HG02763 (cell line): ENCODE data around the gene ITM2B.
A peak's percentile ranks its signal among the peaks of the same experiment; 100 is the strongest.
"Not testable (repeated sequence)": the region's sequence is repeated elsewhere in the genome, so short reads cannot be mapped to it uniquely, and the experiment has no call there.

Source experiments
- ATAC-seq: cut with Tn5 transposase; IDR thresholded peaks from one replicate; pipeline ENCODE4 v1.9.1; 2021; ENCODE audit warnings: mild to moderate bottlenecking, moderate library complexity; ENCODE audit not compliant: unreplicated experiment

The ITM2B gene

DNA sequence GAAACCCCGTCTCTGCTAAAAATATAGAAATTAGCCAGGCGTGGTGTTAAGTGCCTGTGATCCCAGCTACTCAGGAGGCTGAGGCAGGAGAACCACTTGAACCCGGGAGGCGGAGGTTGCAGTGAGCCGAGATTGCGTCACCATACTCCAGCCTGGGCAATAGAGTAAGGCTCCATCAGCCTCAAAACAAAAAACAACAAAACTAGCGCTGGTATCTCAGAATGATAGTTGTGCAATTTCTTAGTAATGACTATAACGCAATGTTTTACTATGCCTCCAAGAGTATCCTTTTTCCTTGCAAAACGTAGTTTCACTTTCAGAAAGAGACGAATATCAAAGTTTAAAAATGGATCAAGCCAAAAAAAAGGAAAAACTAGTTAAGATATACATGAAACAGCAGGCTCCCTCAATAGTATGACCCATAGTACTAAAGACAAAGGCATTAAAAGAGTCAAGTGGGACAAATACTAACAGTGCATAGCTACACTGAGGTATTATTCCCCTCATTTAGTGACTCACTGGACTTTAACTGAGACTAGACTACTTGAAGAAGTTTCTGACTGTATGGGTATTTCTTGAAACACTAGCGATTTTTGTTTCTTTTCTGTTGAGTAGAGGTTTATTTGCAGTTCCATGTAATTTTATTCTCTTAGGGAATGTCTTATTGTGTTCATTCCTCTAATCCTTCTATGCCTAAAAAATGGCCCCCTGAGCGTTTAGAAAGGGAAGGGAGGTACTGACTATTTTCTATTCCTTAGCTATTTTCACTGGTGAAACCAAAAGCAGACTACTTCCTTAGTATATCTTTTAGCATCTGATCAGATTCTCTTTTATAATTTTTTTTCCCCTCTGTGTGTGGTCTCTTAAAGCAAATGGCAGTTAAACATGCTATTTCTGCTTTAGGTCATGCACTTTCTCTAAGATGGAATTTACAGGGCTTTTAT lies 10.4 kb upstream of the ITM2B start:
- ATAC-seq = no peak

DNA sequence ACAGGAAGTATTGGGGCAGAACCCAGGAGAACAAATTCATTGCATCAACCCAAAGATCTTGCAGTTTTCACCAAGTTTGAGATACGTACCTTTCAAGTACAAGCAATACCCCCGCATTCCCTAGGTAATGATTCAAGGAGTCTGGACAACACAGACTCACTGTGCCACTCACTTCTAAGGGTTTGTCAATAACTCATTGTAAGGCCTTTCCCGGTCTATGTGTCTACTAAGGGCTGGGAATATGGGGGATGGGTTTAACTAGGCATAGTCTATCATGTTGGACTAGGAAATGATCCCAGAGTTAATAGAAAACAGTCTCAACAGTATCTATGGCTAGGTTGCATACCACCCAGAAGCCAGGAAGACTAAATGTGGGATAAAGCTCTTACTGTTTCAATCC lies 8.3 kb upstream of the ITM2B start:
- ATAC-seq = no peak

DNA sequence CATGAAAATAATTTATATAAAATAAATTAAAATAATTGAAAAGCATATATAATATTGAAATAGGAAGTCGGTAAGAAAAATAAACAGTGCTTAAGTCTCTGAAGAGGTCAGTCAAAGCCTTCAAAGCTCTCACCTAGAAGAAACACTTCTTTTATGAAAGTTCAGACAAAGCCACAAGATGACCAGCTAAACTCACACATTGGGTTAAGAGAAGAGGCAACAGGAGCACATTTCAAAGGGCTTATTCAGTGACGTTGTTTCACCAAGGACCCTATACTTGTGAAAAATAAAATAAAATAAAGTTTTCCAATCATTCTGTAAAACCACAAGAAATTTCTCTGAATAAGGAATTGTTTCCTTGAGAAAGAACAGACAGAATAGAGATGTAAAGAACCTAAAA lies 2.5 kb upstream of the ITM2B start:
- ATAC-seq = no peak

DNA sequence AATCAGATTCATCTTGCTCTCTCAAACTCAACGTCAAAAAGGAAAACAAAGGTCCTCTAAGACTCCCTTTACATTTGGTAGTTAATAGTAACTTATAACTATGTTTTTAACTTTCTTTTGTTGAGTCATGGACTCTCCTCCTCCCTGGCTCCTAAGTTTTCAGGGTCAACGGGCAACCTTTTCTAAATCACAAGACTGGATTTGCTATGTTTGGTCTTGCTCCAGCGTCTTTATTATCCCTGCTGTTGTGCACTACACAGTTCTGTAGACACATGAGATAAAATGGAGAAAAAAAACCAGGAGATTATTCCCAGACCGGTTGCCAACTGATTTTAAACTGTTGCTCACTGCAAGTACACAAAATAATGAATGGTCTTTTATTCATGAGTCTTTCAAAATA lies 1.9 kb upstream of the ITM2B start:
- ATAC-seq = no peak

DNA sequence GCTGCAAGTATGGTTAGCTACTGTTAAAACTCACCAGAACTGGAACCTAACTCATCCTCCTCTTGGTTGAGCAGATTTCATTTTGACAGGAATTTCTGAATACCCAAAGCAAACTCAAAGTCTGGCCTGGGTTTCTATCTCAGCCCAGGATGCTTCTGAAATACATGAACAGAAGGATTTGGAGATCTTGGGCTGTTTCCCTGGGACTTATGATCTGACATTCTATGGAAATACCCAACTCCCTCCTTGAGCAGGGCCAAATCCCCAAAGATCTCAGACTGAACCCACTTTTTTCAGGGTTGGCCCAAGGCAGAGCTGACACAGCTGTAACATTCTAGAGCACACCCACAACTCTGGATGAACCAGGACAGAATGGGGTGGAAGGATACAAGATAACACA lies 1.1 kb upstream of the ITM2B start:
- no peak for ATAC-seq

DNA sequence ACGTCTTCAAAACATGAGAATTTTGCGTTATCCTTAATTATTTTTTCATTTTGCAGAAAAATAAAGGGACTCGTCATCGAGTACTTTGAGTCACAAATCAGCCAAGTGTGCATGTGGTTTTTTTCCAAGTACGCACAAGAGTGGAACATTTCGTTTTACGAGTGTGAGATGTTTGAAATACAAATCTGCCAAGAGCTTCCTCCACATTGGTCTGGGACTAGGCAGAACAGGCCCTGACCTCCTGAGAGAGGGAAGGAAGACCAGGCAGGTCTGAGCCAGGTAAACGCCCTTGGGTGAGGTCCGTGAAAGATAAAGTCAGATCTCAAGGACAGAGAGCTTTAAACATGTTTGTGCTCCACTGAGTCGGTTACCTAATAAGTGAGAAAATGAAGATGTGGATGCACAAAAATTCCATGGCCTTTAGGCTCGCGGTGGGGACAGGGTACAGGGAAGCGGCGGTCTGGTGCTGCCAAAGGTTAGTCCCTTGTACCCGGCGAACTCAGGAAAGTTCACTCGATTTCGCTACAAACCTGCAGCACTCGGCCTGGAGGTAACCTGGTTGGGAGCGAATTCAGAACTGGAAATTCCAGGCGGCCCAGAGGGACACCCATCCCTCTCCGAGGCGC lies 473 bp upstream of the ITM2B start:
- ATAC-seq = peak; percentile 14

DNA sequence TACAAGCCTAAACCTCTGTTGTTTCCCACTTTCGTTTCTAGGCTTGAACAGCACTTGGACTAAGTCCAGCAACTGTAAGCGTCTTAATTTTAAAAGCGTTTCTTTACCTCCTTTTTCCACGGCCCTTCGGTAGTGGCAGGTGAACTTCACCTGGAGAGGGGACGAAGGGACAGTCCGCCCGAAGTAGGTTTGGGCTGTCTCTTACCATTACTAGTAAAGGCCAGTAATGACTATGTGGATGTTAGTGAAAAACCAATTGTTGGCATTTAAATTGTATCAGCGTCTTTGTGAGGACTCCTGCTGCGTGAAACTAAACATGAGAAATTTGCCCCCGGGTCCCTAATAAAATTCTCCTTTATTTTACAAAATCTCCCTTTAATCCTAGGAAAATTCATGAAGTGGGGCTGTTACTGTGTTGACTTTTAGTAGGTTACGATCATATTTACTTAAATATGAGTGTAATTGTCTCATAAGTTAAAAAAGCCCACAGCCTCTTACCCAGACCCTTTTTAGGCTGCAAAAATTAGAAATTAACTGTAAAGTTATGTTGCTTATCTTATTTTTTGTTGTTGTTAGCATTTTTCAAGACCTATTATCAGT lies 983 bp downstream of the ITM2B start:
- ATAC-seq = no peak

DNA sequence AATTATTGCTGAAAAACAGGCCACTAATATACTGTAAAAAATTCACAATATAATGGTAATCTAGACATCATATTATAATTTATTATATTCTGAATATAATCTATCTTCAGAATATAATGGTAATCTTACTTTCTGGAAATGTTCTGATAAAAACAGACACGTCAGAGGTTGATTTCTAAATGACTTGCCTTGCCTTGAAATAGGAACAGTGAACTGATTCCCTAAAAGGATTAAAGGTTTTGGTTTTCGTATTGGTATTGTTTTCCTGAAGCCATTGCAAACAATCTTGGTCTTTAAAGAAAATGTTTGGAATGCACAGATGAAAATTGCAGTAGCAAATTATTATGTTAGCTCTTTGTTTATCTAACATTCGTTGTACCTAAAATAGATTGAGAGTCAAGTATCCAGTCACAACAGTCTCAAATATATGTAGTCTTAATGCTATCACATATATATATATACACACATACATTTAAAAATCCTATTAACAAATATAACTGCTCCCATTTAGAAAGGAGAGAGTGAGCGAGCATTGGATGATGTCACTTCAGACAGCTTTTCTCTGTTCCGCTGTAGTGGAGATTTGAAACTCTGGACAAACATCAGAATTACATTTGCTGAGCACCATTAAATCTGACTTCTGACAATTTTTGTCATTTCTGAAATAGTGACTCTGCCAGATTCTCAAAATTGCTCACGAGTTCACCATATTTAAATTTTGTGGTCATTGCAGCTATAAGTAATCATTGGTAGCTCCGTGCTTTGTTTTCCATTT lies 1.7 kb downstream of the ITM2B start:
- ATAC-seq = no peak

DNA sequence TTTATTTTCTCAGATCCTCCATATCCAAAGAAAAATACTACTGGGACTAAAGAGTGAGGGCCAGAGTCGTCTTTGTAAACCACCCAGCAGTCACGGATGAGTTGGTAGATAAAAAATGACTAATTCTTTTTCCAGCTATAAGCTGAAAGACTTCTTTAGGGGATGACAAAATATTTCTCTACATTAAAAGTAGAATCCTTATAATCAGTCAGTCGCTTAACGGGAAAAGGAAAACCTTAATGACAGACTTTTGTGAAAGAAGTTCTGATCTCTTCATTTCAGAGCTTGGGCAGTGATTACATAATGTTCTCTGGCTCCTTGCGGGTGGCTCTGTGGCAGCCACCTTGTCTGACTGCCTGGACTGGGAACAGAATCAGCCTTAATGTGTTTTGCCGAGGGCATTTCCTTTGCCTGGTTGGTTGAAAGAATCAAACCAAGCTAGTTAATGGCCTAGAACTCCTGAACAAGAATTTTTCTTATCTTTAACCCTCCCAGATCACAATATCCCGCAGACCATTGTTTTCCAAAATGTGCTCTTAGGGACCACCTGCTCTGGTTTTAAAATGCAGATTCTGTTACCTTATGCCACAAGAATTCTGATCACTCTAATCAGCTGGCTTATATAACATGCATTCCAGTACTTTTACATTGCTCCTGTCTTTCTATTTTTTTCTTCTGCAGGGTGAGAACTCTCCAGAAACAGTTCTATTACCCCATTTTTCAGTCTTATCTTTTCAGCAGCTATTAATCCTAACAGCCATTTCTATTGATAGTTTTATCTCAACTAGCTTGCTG lies 2.5 kb downstream of the ITM2B start:
- no peak for ATAC-seq

DNA sequence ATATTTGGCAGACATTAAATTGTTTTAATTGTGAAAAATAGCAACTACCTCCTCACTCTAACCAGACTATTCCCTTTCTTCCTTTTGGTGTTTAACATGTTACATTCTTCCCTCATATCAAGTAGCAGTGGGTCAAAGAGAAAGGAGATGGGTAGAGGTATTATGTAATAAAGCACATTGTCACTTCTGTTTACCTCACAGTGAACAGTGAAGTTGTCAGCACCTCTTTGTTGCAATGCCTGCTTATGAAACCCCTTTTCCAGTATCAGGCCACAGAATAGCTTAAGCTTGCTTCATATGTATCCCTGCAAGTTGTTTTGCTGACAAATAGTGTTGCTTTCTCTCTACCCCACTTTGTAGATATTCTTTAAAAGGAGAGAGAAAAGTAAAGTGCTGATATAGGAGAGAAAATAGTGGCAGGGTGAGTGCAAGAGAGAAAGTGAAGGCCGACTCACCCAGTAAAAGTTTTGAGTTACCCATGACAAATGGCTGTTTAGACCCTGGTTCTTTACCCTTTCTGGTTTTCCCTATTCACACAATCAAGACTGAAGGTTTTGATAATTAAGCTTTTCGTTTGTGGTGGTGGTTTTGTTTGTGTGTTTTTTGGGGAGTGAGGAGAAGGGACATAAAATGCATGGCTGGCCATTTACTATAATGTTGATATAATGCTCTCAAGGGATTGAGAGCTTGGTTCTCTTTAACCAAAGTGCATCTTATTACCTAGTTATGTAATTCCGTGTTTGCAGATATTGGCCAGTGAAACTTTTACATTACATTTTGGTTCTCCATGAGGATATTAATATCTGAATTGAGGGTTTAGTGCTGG lies 3.7 kb downstream of the ITM2B start:
- ATAC-seq = no peak

DNA sequence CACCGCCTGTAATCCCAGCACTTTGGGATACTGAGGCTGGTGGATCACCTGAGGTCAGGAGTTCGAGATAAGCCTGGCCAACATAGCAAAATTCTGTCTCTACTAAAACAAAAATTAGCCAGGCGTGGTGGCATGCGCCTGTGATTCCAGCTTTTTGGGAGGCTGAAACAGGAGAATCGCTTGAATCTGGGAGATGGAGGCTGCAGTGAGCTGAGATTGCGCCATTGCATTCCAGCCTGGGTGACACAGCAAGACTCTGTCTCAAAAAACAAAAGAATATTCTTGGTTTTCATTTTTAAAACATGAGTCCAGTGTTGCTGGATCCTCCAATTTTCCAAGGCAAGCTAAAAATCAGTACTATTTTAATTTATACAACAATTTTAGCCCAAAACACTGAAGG lies 6.4 kb downstream of the ITM2B start:
- not testable (repeated sequence) for ATAC-seq

DNA sequence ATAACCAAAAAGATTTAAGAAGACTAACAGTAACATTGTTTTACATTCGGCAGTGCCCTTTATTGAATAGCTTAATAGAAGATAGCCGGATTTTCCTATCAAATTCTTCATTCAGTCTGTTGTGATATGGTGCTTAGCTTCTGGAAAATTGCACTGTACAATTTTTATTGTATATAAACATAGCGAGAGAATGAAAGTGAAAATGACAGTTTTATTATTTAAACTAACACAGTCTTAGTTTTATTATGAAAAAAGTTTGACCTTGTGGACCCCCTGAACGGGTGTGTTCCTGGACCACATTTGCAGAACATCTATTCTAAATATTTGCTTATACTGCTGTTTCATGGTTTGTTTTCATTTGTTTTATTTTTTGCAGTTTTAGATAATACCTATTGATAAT lies 8.6 kb downstream of the ITM2B start:
- no peak for ATAC-seq

DNA sequence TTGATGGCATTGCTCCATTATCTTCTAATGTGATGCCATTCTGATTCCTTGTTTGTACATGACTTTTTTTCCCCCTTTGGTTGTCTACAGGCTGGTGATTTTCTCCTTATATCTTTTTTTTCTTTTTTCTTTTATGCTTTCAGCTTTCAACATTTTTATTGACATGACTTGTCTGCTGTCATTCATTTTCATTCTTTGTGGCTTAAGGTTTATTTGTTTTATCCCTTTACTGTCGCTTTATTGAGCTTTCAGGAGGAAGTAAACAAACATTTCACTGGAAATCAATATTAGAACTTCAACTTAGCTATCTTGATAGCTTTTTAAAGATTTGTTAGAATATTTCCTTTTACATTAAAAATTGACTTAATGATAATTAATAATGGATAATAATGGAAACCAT lies 9.7 kb downstream of the ITM2B start:
- no peak for ATAC-seq

DNA sequence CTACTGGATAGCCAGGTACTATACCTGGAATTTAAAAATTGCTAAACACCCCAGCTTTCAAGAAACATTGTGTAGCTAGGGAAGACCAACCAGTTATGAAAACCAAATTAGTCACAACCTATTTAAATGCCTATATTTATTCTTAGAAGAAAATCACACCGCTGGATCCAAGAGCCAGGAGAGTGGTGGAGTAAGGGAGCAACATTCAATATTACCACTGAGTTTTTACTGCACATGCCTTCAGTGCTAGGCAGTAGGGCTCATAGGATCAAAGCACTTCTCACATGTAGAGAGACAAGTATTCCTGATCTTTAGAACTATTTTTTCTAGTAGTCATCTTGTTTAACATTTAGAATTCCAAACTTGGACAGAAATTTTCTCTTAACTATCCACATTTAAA lies 11.2 kb downstream of the ITM2B start:
- no peak for ATAC-seq

DNA sequence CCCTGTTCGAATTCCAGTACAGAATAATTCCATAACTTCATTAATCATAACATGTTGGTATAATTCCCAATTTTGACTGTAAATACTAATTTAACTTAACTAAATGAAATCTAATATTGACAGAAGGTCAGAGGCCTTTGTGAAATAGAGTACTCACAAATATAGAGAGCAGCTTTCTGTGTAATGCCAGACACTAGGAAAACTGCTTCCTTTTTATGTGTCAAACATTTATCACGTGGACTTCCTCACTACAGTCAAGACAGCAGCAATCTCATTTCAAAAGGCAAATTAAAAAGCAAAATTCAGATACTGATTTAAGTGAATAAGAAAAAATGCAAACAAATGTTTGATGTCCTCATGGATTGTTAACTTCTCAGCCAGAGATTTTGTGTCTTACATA lies 13.1 kb downstream of the ITM2B start:
- no peak for ATAC-seq

DNA sequence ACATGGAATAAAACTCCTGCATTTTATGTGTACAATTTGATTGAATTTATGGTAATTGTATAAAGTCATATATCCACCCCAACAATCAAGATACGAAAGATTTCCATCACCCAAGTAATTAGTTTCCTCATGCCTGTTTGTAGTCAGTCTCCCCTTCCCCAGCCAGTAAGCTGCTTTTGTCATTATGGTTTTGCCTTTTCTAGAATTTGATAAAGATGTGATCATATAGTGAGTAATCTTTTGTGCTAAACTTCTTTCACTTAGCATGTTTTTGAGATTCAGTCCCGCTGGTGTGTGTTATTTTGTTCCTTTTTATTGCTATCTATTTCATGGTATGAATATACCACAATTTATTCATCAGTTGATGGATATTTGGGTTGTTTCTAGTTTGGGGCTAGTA lies 16.0 kb downstream of the ITM2B start:
- ATAC-seq = no peak

DNA sequence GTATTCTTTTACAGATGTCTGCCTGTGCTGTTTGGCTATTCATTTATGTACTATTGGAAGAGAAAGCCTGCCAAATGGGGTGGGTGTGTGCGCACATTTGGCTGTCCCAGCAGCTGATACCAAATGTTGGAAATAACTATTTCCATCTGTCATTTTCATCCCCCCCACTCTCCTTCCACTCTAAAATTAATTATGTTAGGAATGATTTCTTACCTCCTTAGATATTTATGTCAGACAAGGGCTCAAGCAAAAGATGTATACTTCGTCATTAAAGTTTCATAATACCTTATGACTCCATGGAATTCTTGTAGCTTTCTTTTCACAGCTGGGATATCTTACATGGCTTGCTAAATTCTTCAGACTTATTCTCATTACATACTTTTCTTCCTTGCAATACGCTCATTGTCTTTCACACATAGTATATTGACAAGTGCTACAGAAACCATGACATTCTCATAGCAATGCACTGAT lies 18.6 kb downstream of the ITM2B start:
- no peak for ATAC-seq

DNA sequence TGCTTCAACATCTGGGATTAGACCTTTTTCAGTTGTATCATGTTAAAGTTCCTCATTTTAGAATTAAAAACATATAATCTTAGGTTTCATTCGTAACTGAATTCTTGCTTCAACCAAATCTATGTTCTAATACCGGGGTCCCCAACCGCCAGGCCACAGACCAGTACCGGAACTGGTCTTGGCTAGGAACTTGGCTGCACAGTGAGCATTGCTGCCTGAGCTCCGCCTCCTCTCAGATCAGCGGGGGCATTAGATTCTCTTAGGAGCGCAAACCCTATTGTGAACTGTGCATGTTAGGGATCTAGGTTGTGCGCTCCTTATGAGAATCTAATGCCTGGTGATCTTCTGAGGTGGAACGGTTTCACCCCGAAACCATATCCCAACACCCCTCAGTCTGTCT lies 19.2 kb downstream of the ITM2B start:
- no peak for ATAC-seq

DNA sequence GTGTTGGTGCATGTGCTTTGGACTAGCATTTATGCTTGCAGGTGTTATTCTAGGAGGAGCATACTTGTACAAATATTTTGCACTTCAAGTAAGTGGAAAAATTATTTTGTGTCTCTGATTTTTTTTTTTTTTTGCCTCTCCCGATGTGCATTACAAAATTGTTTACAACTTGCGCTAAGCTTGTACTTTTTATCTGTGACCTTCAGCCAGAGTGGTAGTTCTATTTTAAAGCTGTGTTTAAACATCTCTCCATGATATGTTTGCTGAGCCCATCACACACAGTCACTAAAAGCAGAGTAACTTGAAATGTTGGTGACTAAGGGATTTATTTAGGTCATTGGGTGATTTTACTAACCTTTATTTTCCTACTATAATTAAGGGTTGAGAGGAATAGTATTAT lies 20.8 kb downstream of the ITM2B start:
- no peak for ATAC-seq

DNA sequence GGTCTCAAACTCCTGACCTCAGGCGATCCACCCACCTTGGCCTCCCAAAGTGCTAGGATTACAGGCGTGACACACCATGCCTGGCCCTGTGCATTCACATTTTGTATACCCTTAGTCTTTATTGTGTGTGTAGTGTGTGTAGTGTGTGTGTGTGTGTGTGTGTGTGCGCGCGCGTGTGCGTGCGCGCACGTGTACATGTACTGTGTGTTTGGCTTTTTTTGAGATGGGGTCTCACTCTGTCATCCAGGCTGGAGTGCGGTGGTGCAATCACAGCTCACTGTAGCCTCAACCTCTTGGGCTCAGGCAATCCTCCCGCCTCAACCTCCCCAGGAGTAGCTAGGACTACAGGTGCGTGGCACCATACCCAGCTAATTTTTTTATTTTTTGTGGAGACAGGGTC lies 22.1 kb downstream of the ITM2B start:
- ATAC-seq = no peak
